HG03460 (cell line): ENCODE results near the gene PKD1.

Source experiments
- ATAC-seq: cut with Tn5 transposase; IDR thresholded peaks from one replicate; pipeline ENCODE4 v1.9.1; 2021; ENCODE audit not compliant: unreplicated experiment

PKD1 gene

GRCh38 chr16:2170587-2171435 is 35.1 kb upstream of the PKD1 start:
- no peak for ATAC-seq

DNA sequence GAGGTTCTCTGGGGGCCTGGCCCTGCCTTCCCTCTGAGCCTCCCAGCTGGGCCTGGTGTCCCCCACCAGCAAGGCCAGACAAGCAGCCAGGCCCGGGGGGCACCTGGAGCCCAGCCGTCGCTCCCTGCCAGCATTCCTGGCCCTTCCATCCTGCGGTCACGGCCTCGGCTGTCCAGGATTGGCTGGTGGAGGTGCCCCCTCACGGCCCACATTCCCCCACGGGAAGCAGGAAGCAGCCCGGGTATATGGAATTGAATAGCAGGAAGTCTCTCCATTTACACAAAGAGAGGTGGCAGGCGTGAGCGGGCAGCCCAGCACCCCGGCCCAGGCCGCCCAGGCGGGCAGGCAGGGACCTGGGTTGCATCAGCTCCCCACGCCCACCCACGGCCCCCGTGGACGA is 34.4 kb upstream of the PKD1 start:
- no peak for ATAC-seq

DNA sequence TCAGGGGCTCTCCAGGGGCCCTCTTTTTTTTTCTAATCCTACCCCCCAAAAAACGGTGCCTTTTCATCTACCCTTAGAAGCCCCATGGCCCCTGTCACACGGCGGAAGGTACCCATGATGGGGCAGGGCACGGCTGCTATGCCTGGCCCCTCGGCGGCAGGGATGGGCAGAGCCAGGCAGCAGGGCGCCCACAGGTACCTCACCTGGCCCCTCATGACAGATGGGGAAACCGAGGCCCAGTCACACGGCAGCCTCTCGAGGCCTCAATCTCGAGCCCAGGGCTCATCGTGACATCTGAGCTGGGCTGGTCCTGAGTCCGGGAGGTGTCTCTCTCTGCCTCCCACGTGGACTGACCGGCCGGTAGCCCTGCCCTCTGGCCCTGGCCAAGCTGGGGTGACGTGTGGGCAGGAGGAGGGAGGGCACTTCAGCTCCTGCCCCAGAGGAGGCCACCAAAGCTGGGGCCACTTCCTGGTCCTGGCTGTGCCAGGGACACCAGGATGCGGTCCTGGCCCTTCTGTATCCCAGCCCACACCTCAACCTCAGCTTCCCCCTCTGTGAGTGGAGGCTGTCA is 31.5 kb upstream of the PKD1 start:
- ATAC-seq: no peak

- ATAC-seq: no peak
Measured at GRCh38 chr16:2166263-2167067, 30.8 kb upstream of the PKD1 start.

- no peak for ATAC-seq
Measured at GRCh38 chr16:2165861-2166260, 30.2 kb upstream of the PKD1 start.

DNA sequence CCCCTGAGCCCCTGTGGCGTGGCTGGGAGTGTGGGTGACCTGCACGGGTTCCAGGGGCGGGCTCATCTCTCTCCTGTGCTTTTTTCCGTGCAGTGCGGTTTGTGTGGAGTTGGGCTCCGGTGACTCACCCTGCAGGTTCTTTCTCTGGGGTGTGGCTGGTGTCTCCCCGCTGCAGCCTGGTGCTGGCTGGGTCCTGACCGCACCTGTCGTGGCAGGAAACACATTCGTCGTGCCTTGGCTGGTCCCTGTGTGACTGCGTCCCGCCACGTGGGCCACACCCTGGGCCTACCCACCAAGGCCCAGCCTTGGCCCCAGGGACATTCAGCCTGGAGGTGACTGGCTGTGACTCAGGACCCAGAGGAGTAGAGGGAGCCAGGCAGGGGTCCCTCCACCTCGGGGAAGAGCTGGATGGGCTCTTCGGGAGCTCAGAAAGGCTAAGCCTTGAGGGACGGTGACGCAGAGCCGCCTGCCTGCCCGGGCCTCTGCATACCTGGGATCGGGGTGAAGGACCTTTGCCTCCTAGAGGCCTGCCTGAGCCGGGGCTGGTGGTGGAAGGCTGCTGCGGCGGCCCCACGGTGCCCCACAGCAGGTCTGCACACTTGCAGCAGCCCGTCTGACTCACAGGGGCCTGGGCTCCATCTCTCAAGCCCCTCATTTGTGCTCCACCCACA is 27.6 kb upstream of the PKD1 start:
- no peak for ATAC-seq

GRCh38 chr16:2162676-2163118 is 27.0 kb upstream of the PKD1 start:
- no peak for ATAC-seq

DNA sequence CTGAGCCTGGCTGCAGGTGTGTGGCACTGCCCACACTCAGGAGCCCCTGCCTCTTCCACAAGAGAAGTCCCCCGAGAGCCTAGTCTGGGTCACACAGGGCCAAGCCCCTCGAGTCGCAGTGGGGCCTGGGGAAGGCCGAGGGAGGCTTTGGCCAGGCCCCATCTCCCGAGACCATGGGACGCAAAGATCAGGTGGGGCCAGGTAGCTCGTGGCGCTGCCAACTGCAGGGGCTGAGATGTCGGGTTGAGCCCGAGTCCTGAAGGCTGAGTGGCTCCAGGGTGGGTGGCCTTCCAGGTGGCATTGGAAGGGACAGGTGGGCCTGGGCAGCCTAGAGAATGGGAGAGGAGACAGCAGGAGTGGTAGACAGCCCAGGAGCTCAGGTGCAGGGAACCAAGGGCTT is 26.2 kb upstream of the PKD1 start:
- no peak for ATAC-seq

DNA sequence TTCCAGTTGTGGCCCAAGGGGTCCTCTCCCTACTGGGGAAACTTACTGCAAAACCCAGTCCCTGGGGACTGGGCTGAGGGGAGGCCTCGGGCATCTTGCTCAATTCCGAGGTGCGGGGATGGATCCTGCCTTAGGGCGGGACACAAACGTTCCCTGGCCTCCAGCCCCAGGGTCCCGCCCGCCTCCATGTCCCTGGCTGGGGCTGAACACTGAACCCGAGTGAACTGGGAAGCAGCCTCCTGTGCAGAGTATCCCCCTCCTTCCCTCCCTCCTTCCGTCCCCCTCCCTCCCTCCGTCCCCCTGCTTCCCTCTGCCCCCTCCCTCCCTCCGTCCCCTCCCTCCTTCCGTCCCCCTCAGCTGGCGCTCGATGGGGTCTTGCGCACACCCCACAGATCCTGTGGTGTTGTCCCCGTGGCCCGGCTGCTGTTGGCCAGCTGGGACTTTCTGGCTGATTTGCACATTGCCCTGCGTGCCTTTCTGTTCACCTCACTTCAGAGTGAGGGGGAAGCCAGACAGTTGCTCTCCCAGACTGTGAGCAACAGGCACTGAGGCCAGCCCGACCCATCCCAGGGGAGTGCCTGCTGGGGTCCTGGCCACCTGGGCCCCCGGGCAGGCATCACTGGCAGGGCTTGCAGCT is 25.3 kb upstream of the PKD1 start:
- no peak for ATAC-seq

DNA sequence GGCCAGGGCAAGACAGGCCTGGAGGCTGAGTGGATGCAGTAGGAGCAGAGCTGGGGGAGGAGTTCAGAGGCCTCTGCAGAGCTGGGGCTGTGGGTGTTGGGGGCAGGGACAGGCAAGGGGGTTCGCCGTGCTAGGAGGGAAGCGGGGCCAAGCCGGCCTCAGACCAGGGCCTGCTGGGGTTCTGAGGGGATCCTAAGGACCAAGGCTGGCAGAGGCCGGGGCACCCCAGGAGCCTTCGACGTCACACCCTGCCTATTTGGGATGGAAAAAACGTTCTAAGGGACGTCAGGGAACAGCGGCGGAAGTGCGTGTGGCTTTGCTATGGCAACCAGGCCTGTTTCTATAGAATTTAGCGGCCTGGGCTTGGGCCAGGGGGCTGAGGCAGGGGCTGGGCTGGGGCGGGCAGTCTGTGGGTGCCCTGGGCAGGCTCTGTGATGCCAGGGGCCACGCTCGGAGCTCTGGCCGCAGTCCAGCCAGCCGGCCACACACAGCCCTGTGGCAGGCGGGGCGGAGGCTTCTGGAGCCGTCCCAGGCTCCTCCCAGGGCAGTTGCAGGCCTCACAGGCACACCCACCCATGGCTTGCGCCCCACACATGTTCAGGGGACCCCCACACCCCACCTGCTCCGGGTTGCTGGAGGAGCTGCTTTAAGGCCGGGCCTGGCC is 23.6 kb upstream of the PKD1 start:
- no peak for ATAC-seq

DNA sequence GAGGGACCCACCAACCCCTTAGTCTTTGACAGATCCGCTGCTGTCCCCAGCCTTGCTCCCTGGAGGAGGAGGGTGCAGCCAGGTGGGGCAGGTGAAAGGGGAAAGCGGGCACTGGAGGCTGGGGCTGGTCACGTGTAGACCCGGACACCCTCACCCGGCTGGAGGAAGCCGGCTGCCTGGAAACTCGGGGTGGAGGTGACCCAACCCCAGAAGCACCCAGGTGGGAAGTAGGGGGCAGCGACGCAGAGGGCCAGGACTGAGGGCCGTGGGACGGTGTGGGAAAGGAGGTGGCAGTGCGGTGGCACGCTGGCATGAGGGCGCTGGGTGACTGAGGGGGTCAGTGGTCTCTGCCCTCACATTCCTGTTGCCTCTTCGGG is 22.6 kb upstream of the PKD1 start:
- ATAC-seq: no peak

DNA sequence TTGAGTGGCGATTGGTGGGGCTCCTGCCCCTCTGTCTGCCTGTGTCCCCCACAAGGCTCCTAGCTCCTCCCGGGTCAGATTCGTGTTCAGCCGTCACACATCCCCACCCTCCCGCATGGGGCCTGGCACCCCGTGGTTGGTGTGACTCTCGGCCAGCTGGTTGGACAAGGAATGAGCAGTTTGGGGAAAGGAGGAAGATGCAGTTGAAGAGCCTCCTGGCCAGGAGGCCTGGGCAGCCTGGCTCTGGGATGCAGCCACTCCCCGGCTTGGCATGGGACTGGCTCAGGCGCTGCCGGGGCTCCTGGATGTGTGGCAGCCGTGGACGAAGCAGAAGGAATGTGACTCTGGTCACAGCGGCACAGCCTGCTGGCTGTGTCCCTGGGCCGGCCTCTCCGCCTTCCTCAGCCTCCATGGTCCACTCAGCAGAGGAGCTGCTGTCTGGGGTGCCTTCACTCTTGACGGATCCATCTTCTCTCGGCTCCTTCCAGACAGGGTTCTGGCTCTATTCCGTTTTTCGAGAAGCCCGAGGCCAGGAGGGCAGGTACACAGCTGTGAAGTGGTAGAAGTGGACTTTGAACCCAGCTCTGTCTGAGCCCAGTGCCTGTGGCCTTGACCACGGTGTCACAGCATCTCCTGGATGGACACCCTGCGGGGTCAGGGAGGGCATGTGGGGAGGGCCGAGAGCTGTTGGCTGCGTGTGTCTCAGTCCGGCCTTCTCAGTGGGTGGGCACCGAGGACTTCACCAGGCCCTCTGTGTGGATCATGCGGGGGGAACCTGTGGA is 22.0 kb upstream of the PKD1 start:
- ATAC-seq: no peak

- ATAC-seq: no peak
Measured at GRCh38 chr16:2156849-2157224, 21.1 kb upstream of the PKD1 start.

DNA sequence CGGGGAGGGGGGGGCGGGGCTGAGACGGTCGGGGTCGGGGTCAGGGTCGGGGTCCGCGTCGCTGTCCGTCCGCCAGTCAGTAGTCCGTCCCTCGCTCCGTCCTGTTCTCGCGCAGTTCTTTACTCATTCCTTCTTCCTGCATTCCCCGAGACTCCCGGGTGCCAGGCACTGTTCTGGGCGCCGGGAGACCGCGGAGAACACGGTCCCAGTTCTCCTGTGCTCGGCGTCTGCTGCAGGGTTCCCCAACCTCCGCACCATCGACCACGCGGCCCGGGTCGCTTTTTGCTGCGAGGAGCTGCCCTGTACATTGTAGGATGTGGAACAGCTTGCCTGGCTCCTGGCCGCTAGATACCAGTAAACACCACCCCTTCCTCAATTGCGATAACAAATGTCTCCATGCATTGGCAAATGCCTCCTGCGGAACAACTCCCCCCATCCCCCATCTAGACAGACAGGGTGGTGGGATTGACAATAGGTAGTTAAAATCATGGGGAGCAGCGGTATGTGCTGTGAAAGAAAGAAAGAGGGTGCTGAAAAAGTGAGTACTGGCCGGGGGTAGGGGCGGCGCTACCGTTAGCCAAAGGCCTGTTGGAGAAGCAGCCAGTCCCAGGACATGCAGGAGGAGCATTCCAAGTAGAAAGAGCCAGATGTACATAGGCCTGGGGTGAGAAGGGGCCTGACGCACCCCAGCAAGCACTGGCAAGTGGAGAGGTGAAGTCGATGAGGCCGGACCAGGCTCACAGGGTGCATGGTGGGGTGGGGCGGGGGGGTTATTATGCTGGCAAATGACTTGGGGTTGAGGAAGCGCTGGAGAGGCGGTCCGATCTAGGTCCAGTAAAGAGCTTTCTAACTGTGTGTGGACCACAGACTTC is 20.5 kb upstream of the PKD1 start:
- ATAC-seq: no peak

DNA sequence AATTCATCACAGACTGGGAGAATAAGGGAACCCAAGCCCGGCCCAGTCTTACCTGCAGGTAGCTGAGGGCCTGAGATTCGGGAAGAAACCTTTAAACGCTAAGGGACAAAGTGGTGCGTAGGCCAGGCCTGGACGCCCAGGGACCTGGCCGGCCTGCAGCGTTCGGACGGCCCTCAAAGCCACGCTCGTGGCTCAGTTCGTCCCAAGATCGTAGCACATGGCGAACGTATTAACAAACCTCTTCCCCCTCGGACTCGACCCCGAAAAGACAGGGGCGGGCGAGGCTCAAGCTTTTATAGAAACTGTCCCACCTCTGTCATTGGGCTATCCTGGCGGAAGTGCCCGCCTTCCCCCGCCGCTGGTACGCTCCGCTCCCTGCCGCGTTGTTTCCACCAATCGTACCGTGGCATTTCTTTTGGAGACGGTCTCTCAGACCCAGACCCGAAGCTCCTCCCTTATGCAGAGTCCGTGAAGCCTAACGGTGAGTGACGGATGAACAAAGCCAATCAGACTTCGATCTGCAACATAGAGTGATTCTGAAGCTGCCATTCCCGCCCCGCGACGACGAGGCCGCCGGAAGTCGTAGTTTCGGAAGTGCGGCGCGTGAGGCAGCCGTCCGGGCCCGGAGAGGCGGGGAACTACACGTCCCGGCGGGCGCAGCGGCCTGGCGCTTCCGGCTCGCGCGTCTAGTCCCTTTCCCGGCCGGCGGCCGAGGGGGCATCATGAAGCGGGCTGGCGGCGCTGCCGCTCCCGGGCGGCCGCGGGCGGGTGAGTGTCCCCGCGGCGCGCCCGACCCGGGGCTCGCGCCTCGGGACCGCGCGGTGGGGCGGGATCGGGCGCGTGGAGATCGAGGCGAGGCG is 19.6 kb upstream of the PKD1 start, which contains the start of gene TRAF7:
TRAF7 (plus strand) TSS at position 692 of the 860 bp plus-strand sequence. CDS start 8,139 bp downstream, outside the sequence.
- peak; percentile 88 for ATAC-seq

- ATAC-seq: no peak
Measured at GRCh38 chr16:2154533-2155090, 18.9 kb upstream of the PKD1 start.
